OCI-LY1 (cell line): ENCODE results near the gene ZNF658.
"Not testable (repeated sequence)": the region's sequence is repeated elsewhere in the genome, so short reads cannot be mapped to it uniquely, and the experiment has no call there.

Source experiments
- H2AFZ ChIP-seq: fragments of 200-600 bp; sonication (generic), shearing (Covaris generic); 2 replicates; pipeline ENCODE4 v1.6.0; 2014; ENCODE audit warnings: antibody characterized with exemption, mild to moderate bottlenecking, low read length
- H3F3A ChIP-seq: fragments of 200-600 bp; sonication (generic), shearing (Covaris generic); 2 replicates; pipeline ENCODE4 v1.6.0; 2014; ENCODE audit warnings: mild to moderate bottlenecking, antibody characterized with exemption, low read length, moderate library complexity; ENCODE audit not compliant: insufficient read depth
- H3K27ac ChIP-seq: fragments of 200-600 bp; sonication (generic); 2 replicates; pipeline ENCODE4 v1.5.1; 2014; ENCODE audit warnings: low read length, mixed run types, mild to moderate bottlenecking, low read depth; ENCODE audit not compliant: poor library complexity, severe bottlenecking
- H3K27me3 ChIP-seq: fragments of 200-600 bp; sonication (generic); 2 replicates; pipeline ENCODE4 v1.6.0; 2014; ENCODE audit warnings: antibody characterized with exemption, mild to moderate bottlenecking, low read length, moderate library complexity; ENCODE audit not compliant: insufficient read depth
- H3K36me3 ChIP-seq: fragments of 200-600 bp; sonication (generic); 2 replicates; pipeline ENCODE4 v1.6.1; 2014; ENCODE audit warnings: mild to moderate bottlenecking, antibody characterized with exemption, low read length, moderate library complexity, mixed read lengths; ENCODE audit not compliant: insufficient read depth
- H3K4me1 ChIP-seq: fragments of 200-600 bp; sonication (generic); 2 replicates; pipeline ENCODE4 v1.5.1; 2014; ENCODE audit warnings: mild to moderate bottlenecking, low read length, moderate library complexity; ENCODE audit not compliant: insufficient read depth, severe bottlenecking
- H3K4me2 ChIP-seq: fragments of 200-600 bp; sonication (generic), shearing (Covaris generic); 2 replicates; pipeline ENCODE4 v1.6.1; 2014; ENCODE audit warnings: low read length
- H3K4me3 ChIP-seq: fragments of 200-600 bp; sonication (generic); 2 replicates; pipeline ENCODE4 v1.5.1; 2014; ENCODE audit warnings: low read length, low read depth, mild to moderate bottlenecking, mixed read lengths; ENCODE audit not compliant: poor library complexity, severe bottlenecking
- H3K79me2 ChIP-seq: fragments of 200-600 bp; shearing (Covaris generic); 2 replicates; pipeline ENCODE4 v1.6.1; 2016; ENCODE audit warnings: mixed run types, low read length, mixed read lengths; ENCODE audit not compliant: insufficient read depth
- H3K9ac ChIP-seq: fragments of 200-600 bp; sonication (generic), shearing (Covaris generic); 2 replicates; pipeline ENCODE4 v1.6.1; 2014; ENCODE audit warnings: mild to moderate bottlenecking, low read length, mixed read lengths
- H3K9me2 ChIP-seq: fragments of 200-600 bp; sonication (generic), shearing (Covaris generic); 2 replicates; pipeline ENCODE4 v1.6.1; 2014; ENCODE audit warnings: low read depth, mild to moderate bottlenecking, low read length, mixed read lengths
- H3K9me3 ChIP-seq: fragments of 200-600 bp; shearing (Covaris generic); 2 replicates; pipeline ENCODE4 v1.6.1; 2014; ENCODE audit warnings: low read length, mixed read lengths
- H4K20me1 ChIP-seq: fragments of 200-600 bp; sonication (generic), shearing (Covaris generic); 2 replicates; pipeline ENCODE4 v1.6.0; 2016; ENCODE audit warnings: mild to moderate bottlenecking, low read length; ENCODE audit not compliant: insufficient read depth

The ZNF658 gene

DNA sequence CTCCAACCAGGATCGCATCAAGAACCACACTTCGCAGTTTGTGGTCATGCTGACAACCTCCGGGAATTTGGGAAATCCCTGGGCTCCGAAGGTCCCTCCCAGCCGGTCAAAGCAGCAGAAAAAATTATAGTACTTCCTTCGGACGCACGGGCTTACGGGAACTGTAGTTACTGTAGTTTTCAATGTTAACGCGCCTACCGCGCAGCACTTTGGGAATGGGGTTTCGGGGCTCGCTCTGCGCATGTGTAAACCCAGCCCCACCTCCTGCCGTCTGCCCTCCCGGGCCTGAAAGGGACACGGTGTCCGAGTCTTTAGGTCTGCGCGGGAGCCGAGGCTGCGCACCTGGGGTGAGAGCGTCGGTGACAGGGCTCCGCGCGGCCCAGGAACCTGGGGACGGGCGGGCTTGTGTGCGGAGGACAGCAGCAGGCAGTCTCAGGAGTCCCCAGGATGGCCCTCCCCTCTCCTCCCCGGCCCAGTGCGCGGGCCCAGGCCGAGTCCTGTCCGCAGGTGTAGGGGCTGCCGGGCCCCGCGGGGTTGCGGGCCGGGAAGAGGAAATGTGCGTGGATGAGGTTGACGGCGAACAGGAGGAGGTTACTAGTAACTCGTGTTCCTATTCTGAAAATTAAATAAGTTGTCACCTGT, at the start of gene ZNF658:
Gene ZNF658, plus strand, starts transcription at position 236 of the 642 bp plus-strand sequence. CDS start 2,837 bp downstream, outside the sequence.
- not testable (repeated sequence) for H3K4me1 ChIP-seq, H3F3A ChIP-seq, H3K27ac ChIP-seq, H3K9me3 ChIP-seq, H3K27me3 ChIP-seq, H2AFZ ChIP-seq, H3K79me2 ChIP-seq, H4K20me1 ChIP-seq, H3K36me3 ChIP-seq, H3K9me2 ChIP-seq
- Histone ChIP-seq H3K9ac (peak within 1 kb of the TSS; percentile 42; the same call in 1 of the 2 replicates), H3K4me2 (peak within 1 kb of the TSS; percentile 59), H3K4me3 (peak within 1 kb of the TSS; percentile 65)

DNA sequence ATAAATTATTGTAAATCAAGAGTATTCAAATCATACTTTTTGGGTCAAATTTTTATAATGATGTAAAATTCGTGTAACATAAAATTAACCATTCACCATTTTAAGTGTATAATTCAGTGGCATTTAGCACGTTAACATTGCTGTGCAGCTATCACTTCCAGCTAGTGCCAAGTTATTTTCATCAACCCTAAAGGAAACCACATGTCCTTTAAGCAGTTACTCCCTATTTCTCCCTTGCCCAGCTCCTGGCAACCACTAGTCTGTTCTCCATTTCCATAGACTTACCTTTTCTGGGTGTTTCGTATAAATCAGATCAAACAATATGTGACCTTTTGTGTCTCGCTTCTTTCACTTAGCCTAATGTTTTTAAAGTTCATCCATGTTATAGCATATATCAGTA, 38.8 kb upstream of the ZNF658 start:
- not testable (repeated sequence) for H3K4me3 ChIP-seq, H3K9ac ChIP-seq, H3K79me2 ChIP-seq, H2AFZ ChIP-seq, H3K9me2 ChIP-seq, H4K20me1 ChIP-seq, H3K9me3 ChIP-seq, H3K27me3 ChIP-seq, H3F3A ChIP-seq, H3K27ac ChIP-seq, H3K4me2 ChIP-seq, H3K4me1 ChIP-seq, H3K36me3 ChIP-seq

DNA sequence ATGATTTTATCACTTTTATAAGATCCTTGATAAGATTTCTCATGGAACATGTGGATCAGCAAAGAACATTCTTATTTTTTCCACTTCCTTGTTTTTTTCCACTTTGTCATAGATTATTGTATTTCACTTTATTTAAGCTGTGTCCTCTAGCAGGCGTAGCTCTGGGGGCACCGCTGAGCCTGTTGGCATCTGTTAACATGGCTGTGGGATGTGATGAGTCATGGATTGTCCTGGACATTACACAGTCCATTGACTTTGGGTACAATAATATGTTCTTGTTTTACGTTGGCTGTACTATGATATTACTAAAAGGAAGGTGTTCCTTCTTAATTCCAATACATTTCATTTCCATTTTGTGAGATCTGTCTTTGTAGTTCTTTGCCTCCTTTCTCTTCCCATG, 31.9 kb upstream of the ZNF658 start:
- not testable (repeated sequence) for H3K4me2 ChIP-seq, H2AFZ ChIP-seq, H3K4me3 ChIP-seq, H3K9me3 ChIP-seq, H3K9ac ChIP-seq, H3K27me3 ChIP-seq, H4K20me1 ChIP-seq, H3K27ac ChIP-seq, H3K9me2 ChIP-seq, H3F3A ChIP-seq, H3K4me1 ChIP-seq, H3K36me3 ChIP-seq, H3K79me2 ChIP-seq

DNA sequence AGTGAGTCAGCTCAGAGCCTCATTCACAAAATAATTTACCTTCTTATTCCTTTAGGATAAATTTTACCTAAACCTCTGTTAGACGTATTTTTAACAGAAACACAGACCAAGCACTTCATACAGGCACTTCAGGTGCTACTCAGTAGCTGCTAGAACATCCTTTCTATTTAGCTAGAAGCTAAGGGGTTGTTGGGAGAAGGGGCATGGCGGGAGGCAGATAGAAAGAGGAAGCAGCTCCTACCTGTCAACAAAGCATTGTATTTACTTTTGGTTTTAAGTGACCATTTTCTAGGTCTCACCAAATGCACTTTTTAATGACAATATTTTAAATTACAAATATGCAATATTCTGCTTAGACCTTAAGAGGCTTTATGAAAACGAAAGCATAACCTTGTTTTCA, 19.9 kb upstream of the ZNF658 start:
- H3K36me3 ChIP-seq, H4K20me1 ChIP-seq, H3K4me1 ChIP-seq: not testable (repeated sequence)

DNA sequence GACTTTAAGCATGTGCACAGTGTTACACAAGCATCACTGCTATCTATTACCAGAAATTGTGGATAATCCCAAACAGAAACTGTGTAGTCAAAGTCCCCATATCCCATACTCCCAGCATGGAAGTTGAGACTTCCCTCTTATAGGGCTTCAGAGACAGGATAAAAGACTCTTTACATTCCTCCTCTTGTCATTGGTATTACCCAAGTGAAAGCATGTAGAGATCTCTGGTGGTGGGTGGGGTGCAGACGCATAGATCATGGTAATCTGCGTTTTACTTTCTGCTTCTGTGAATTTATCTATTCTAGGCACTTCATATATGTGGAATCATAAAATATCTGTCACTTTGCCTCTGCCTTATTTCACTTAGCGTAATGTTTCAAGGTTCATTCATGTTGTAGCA, 18.7 kb upstream of the ZNF658 start:
- H3K9me3 ChIP-seq, H3K4me2 ChIP-seq, H3K4me3 ChIP-seq, H3F3A ChIP-seq, H3K9ac ChIP-seq, H3K27me3 ChIP-seq, H3K9me2 ChIP-seq, H3K4me1 ChIP-seq, H3K27ac ChIP-seq, H4K20me1 ChIP-seq, H2AFZ ChIP-seq, H3K79me2 ChIP-seq, H3K36me3 ChIP-seq: not testable (repeated sequence)

More for the DNA sequence above, 19.9 kb upstream of the ZNF658 start:
- not testable (repeated sequence) for H3K9ac ChIP-seq, H2AFZ ChIP-seq, H3K4me3 ChIP-seq, H3K4me2 ChIP-seq, H3K79me2 ChIP-seq, H3K9me2 ChIP-seq, H3K9me3 ChIP-seq, H3F3A ChIP-seq, H3K27ac ChIP-seq, H3K27me3 ChIP-seq

DNA sequence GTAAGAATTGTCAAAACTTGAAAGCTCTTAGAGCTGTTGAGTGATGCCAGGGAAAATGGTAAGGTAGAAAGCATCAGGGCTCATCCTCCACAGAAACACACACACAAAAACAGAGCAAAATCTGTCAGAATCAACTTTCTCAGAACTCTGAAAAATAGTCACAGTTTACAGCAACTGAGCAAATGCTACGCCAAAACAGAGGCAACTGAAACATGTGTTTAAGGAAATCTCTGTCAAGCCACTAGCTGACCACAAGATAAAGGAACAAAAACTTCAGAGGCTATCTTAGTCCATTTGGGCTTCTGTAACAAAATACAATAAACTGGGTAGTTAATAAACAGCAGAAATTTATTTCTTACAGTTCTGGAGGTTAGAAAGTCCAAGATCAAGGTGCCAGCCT, 10.2 kb upstream of the ZNF658 start:
- not testable (repeated sequence) for H3K9me2 ChIP-seq, H3K27ac ChIP-seq, H3K4me1 ChIP-seq, H3K9ac ChIP-seq, H3K36me3 ChIP-seq, H3F3A ChIP-seq, H3K4me2 ChIP-seq, H3K4me3 ChIP-seq, H2AFZ ChIP-seq, H4K20me1 ChIP-seq, H3K9me3 ChIP-seq, H3K27me3 ChIP-seq, H3K79me2 ChIP-seq

DNA sequence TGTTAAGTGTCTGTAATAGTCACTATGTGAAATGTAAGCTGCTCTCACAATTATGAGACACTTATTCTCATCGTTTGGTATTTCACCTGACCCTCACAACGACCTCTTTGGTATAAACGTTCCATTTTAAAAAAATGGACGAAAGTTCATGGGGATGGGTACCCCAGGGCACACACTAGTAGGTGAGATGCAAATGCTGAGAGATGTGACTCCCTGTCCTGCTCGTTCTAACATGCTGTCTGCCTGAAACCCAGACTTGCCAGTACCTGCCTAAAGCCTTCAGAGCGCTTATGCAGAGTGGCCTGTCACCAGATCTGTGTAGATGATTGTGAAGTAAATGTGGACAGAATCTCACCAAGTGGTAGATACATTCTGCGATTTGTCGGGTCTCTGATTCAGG, 616 bp downstream of the ZNF658 start:
- H3K4me2 ChIP-seq, result peak overlapping the region; percentile 59
- not testable (repeated sequence) for H3K9me3 ChIP-seq, H4K20me1 ChIP-seq, H3K79me2 ChIP-seq, H3K27me3 ChIP-seq, H3K36me3 ChIP-seq, H3K4me1 ChIP-seq, H3K27ac ChIP-seq, H2AFZ ChIP-seq, H3F3A ChIP-seq, H3K9me2 ChIP-seq
- peak overlapping the region; percentile 65 for H3K4me3 ChIP-seq
- H3K9ac ChIP-seq, result peak overlapping the region; percentile 42; the same call in 1 of the 2 replicates

DNA sequence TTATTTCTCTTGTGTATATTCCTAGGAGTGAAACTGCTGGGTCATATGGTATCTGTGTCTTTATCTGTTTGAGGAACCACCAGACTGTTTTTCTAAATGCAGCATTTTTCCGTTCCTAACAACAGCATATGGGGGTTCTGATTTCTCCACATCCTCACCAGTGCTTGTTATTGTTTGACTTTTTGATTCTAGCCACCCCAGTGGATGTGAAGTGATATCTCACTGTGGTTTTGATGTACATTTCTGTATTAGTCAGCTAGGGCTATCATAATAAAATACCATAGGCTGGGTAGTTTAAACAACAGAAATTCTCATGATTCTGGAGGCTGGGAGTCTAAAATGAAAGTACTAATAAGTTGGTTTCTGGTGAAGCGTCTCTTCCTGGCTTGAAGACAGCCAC, 9.0 kb downstream of the ZNF658 start:
- not testable (repeated sequence) for H3K79me2 ChIP-seq, H2AFZ ChIP-seq, H3K36me3 ChIP-seq, H3K4me3 ChIP-seq, H3F3A ChIP-seq, H3K4me2 ChIP-seq, H3K4me1 ChIP-seq, H3K27me3 ChIP-seq, H3K9ac ChIP-seq, H4K20me1 ChIP-seq, H3K9me3 ChIP-seq, H3K9me2 ChIP-seq, H3K27ac ChIP-seq
